Neural progenitor cell (in vitro differentiated cells): Measurements from ENCODE around the gene TMEM74B. TPM values are rescaled to one million over a fixed set of nuclear protein-coding genes. Genes with fewer than 3 reads are reported as not detected.
A peak's percentile ranks its signal among the peaks of the same experiment; 100 is the strongest.

ENCODE experiments used
- DNase-seq: peaks from one replicate; pipeline ENCODE4 v3.0.0-alpha.2; 2016; ENCODE audit warnings: low spot score
- H2AFZ ChIP-seq: fragments of 200-600 bp; sonication (generic); replicated peaks from 2 replicates; pipeline ENCODE4 v1.6.1; 2016; ENCODE audit warnings: antibody characterized with exemption
- H3F3A ChIP-seq: fragments of 200-600 bp; sonication (generic); 2 replicates; pipeline ENCODE4 v1.6.1; 2016; ENCODE audit warnings: antibody characterized with exemption, low read depth
- H3K27ac ChIP-seq: fragments of 200-600 bp; sonication (generic); 2 replicates; pipeline ENCODE4 v1.5.1; 2016; ENCODE audit warnings: mild to moderate bottlenecking
- H3K27me3 ChIP-seq: fragments of 200-600 bp; sonication (generic); 2 replicates; pipeline ENCODE4 v1.6.1; 2016; ENCODE audit warnings: mild to moderate bottlenecking, moderate library complexity
- H3K36me3 ChIP-seq: fragments of 200-600 bp; sonication (generic); 2 replicates; pipeline ENCODE4 v1.5.1; 2016
- H3K4me1 ChIP-seq: fragments of 200-600 bp; sonication (generic); 2 replicates; pipeline ENCODE4 v1.6.1; 2016; ENCODE audit warnings: mixed run types
- H3K4me2 ChIP-seq: fragments of 200-600 bp; sonication (generic); 2 replicates; pipeline ENCODE4 v1.6.1; 2016
- H3K4me3 ChIP-seq: fragments of 200-600 bp; sonication (generic); 2 replicates; pipeline ENCODE4 v1.5.1; 2016
- H3K79me2 ChIP-seq: fragments of 200-600 bp; sonication (generic); 2 replicates; pipeline ENCODE4 v1.6.1; 2016; ENCODE audit warnings: low read depth
- H3K9ac ChIP-seq: fragments of 200-600 bp; sonication (generic); 2 replicates; pipeline ENCODE4 v1.6.1; 2016
- H3K9me3 ChIP-seq: fragments of 200-600 bp; sonication (generic); 2 replicates; pipeline ENCODE4 v1.5.1; 2016; ENCODE audit warnings: low read depth
- H4K20me1 ChIP-seq: fragments of 200-600 bp; sonication (generic); 2 replicates; pipeline ENCODE4 v1.6.1; 2016; ENCODE audit warnings: low read depth
- H3K27ac Mint-ChIP-seq: 3 replicates; pipeline ENCODE4 v1.8.0; 2021; ENCODE audit warnings: mixed read lengths
- H3K27me3 Mint-ChIP-seq: 2 replicates; pipeline ENCODE4 v1.8.0; 2022; ENCODE audit warnings: low read depth, mild to moderate bottlenecking, inconsistent platforms, moderate library complexity, mixed read lengths; ENCODE audit not compliant: insufficient read depth
- H3K36me3 Mint-ChIP-seq: 3 replicates; pipeline ENCODE4 v1.8.0; 2021; ENCODE audit warnings: mixed read lengths
- H3K4me1 Mint-ChIP-seq: 3 replicates; pipeline ENCODE4 v1.8.0; 2021; ENCODE audit warnings: mixed read lengths
- H3K4me3 Mint-ChIP-seq: 3 replicates; pipeline ENCODE4 v1.8.0; 2021; ENCODE audit warnings: mild to moderate bottlenecking, moderate library complexity, mixed read lengths
- H3K9me3 Mint-ChIP-seq: 3 replicates; pipeline ENCODE4 v1.8.0; 2020; ENCODE audit warnings: mixed read lengths
- CTCF ChIP-seq: fragments of 200-600 bp; sonication (generic); IDR thresholded peaks from 2 replicates; pipeline ENCODE4 v1.5.1; 2017; ENCODE audit warnings: antibody characterized with exemption, mild to moderate bottlenecking
- EZH2 ChIP-seq: fragments of 200-600 bp; sonication (generic); IDR thresholded peaks from 2 replicates; pipeline ENCODE4 v1.6.1; 2017; ENCODE audit warnings: antibody characterized with exemption, mild to moderate bottlenecking, moderate library complexity
- EZH2phosphoT487 ChIP-seq: fragments of 200-600 bp; sonication (generic); IDR thresholded peaks from 2 replicates; pipeline ENCODE4 v1.6.1; 2017; ENCODE audit warnings: antibody characterized with exemption
- total RNA-seq: library from RNA; depleted of rRNA; stranded (reverse); fragments of >200 nt; gene quantifications from 2 replicates; pipeline ENCODE4 v1.2.3, GENCODE V29; 2015; ENCODE audit warnings: low replicate concordance

TMEM74B gene
- total RNA-seq, 1 donor from 2014 or later: 2.5 TPM

- H3K36me3 Mint-ChIP-seq: peaks cover 4% of the 10 kb centered on the region
- H3K4me3 Mint-ChIP-seq: peak overlapping the region; percentile 88
- no peak for DNase-seq
- Histone ChIP-seq H4K20me1 (peaks cover 10% of the 10 kb centered on the region), H3F3A (peaks cover 6% of the 10 kb centered on the region), H3K79me2 (no peaks in the 10 kb centered on the region), H3K9me3 (no peaks in the 10 kb centered on the region), H2AFZ (no peak overlapping the region), H3K4me3 (peak overlapping the region; percentile 75), H3K27ac (no peak overlapping the region), H3K4me1 (peaks cover 5% of the 10 kb centered on the region), H3K9ac (no peak overlapping the region), H3K36me3 (no peaks in the 10 kb centered on the region), H3K27me3 (peaks cover 53% of the 10 kb centered on the region), H3K4me2 (peak overlapping the region; percentile 95)
- peaks cover 11% of the 10 kb centered on the region for H3K4me1 Mint-ChIP-seq
- H3K27me3 Mint-ChIP-seq: peaks cover 27% of the 10 kb centered on the region
- H3K27ac Mint-ChIP-seq: no peak overlapping the region
- H3K9me3 Mint-ChIP-seq: no peaks in the 10 kb centered on the region
- no peak for TF ChIP-seq EZH2phosphoT487
- TF ChIP-seq EZH2: no peak
- no peak for TF ChIP-seq CTCF
Observed at GRCh38 chr20:1184260-1184637, 532 bp downstream of the TMEM74B start.

GRCh38 chr20:1183153-1183552, 1.6 kb downstream of the TMEM74B start:
- Mint-ChIP-seq H3K27ac (no peak overlapping the region), H3K4me1 (peaks cover 11% of the 10 kb centered on the region), H3K4me3 (no peak overlapping the region), H3K27me3 (peaks cover 27% of the 10 kb centered on the region), H3K9me3 (no peaks in the 10 kb centered on the region), H3K36me3 (peaks cover 4% of the 10 kb centered on the region)
- Histone ChIP-seq H3K27ac (no peak overlapping the region), H3K36me3 (no peaks in the 10 kb centered on the region), H3K4me1 (peaks cover 5% of the 10 kb centered on the region), H2AFZ (no peak overlapping the region), H3K9me3 (no peaks in the 10 kb centered on the region), H3K27me3 (peaks cover 50% of the 10 kb centered on the region), H3K4me2 (no peak overlapping the region), H3F3A (peaks cover 6% of the 10 kb centered on the region), H3K9ac (no peak overlapping the region), H3K79me2 (no peaks in the 10 kb centered on the region), H4K20me1 (peaks cover 10% of the 10 kb centered on the region), H3K4me3 (no peak overlapping the region)
- DNase-seq: no peak
- TF ChIP-seq EZH2phosphoT487: no peak
- TF ChIP-seq CTCF: no peak
- TF ChIP-seq EZH2: no peak

DNA sequence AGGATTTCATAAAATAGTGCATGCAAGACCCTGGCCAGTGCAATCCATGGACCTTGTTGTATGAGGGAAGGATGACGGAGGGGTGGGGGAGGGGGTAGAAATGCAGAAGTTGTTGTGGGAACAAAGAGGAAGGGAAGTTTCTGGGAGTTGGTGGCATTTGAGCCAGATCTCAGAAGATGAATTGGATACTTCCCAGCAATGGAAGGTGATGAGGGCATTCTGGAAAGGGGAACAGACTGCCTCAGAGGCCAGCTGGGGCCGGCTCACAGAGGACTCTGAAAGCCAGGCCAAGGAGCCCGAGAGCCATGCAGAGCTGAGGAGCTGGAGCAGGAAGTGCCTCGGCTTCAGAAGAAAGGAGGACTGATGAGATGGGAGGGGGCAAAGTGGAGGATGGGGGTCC, 2.7 kb downstream of the TMEM74B start:
- TF ChIP-seq CTCF (no peak), EZH2phosphoT487 (no peak), EZH2 (no peak)
- H3K4me3 Mint-ChIP-seq: no peak overlapping the region
- Histone ChIP-seq H3K27ac (no peak overlapping the region), H3K79me2 (no peaks in the 10 kb centered on the region), H3K36me3 (no peaks in the 10 kb centered on the region), H2AFZ (no peak overlapping the region), H3F3A (peaks cover 6% of the 10 kb centered on the region), H4K20me1 (peaks cover 16% of the 10 kb centered on the region), H3K27me3 (peaks cover 50% of the 10 kb centered on the region), H3K9me3 (no peaks in the 10 kb centered on the region), H3K4me1 (peaks cover 5% of the 10 kb centered on the region), H3K4me2 (no peak overlapping the region), H3K9ac (no peak overlapping the region), H3K4me3 (no peak overlapping the region)
- peaks cover 4% of the 10 kb centered on the region for H3K36me3 Mint-ChIP-seq
- no peaks in the 10 kb centered on the region for H3K9me3 Mint-ChIP-seq
- H3K27ac Mint-ChIP-seq: no peak overlapping the region
- peaks cover 27% of the 10 kb centered on the region for H3K27me3 Mint-ChIP-seq
- no peak for DNase-seq
- peaks cover 11% of the 10 kb centered on the region for H3K4me1 Mint-ChIP-seq
